Endodermal cell (in vitro differentiated cells): ENCODE results near the gene IFNL4. TPM values are rescaled to one million over a fixed set of nuclear protein-coding genes. Genes with fewer than 3 reads are reported as not detected.

ENCODE experiments used
- DNase-seq: peaks from one replicate; pipeline ENCODE4 v3.0.0-alpha.2; 2017
- H3K27ac ChIP-seq: 2 replicates; pipeline ENCODE4 v1.5.1; 2013; ENCODE audit warnings: mild to moderate bottlenecking, low read depth, low read length, moderate library complexity
- H3K27me3 ChIP-seq: 2 replicates; pipeline ENCODE4 v1.6.1; 2013; ENCODE audit warnings: mild to moderate bottlenecking, low read length, moderate library complexity; ENCODE audit not compliant: insufficient read depth, control insufficient read depth, poor library complexity, severe bottlenecking
- H3K36me3 ChIP-seq: 2 replicates; pipeline ENCODE4 v1.7.0; 2013; ENCODE audit warnings: mild to moderate bottlenecking, low read length, moderate library complexity; ENCODE audit not compliant: control insufficient read depth, insufficient read depth
- H3K4me1 ChIP-seq: one replicate; pipeline ENCODE4 v1.7.0; 2013; ENCODE audit warnings: low read length; ENCODE audit not compliant: control insufficient read depth, insufficient read depth
- H3K4me3 ChIP-seq: 2 replicates; pipeline ENCODE4 v1.5.1; 2013; ENCODE audit warnings: mild to moderate bottlenecking, low read length, moderate library complexity
- H3K9ac ChIP-seq: 2 replicates; pipeline ENCODE4 v1.6.1; 2013; ENCODE audit warnings: mild to moderate bottlenecking, low read length, moderate library complexity; ENCODE audit not compliant: poor library complexity, severe bottlenecking; ENCODE audit errors: extremely low read depth
- H3K9me3 ChIP-seq: 2 replicates; pipeline ENCODE4 v1.6.1; 2013; ENCODE audit warnings: mild to moderate bottlenecking, low read length, moderate library complexity; ENCODE audit not compliant: control insufficient read depth
- H3K27ac Mint-ChIP-seq: 2 replicates; pipeline ENCODE4 v1.8.0; 2020; ENCODE audit warnings: mixed read lengths
- H3K27me3 Mint-ChIP-seq: 2 replicates; pipeline ENCODE4 v1.8.0; 2021; ENCODE audit warnings: mild to moderate bottlenecking, mixed read lengths; ENCODE audit not compliant: insufficient read depth
- H3K36me3 Mint-ChIP-seq: 2 replicates; pipeline ENCODE4 v1.8.0; 2020; ENCODE audit warnings: low read depth, mixed read lengths
- H3K4me1 Mint-ChIP-seq: 2 replicates; pipeline ENCODE4 v1.8.0; 2020; ENCODE audit warnings: mixed read lengths
- H3K4me3 Mint-ChIP-seq: 2 replicates; pipeline ENCODE4 v1.8.0; 2020; ENCODE audit warnings: mild to moderate bottlenecking, moderate library complexity, mixed read lengths
- H3K9me3 Mint-ChIP-seq: 2 replicates; pipeline ENCODE4 v1.8.0; 2020; ENCODE audit warnings: mild to moderate bottlenecking, mixed read lengths
- CTCF ChIP-seq: fragments of 200-600 bp; sonication (generic); conservative IDR thresholded peaks from 2 replicates; pipeline ENCODE4 v1.5.0; 2021; ENCODE audit warnings: antibody characterized with exemption, mild to moderate bottlenecking
- WGBS, 2 experiments: methylation state at CpG; one replicate each; pipeline versions ENCODE4 v1.1.5 to v1.1.7; 2013; ENCODE audit warnings: missing lambda C conversion rate in 2 of 2, mixed read lengths in 1 of 2; ENCODE audit not compliant: insufficient coverage in 1 of 2, insufficient read length in 1 of 2; 5-methylcytosine and 5-hydroxymethylcytosine counted together
- total RNA-seq, 2 donors: library from RNA; stranded (reverse); fragmentation: NEBNext Ultra II Directional in 1 of 2; extraction: Animal tissue kit (Norgen Biotek cat#: 25700) in 1 of 2; gene quantifications; 2 replicates in 1 of 2; 3 replicates in 1 of 2; pipeline ENCODE4 v1.2.1, GENCODE V29; 2021

IFNL4 gene
- total RNA-seq, 2 donors from 2014 or later = not detected

GRCh38 chr19:39200803-39201115 lies 47.9 kb downstream of the IFNL4 start:
- H3K27me3 ChIP-seq = peaks cover 62% of the 10 kb centered on the region
- H3K27ac Mint-ChIP-seq = peak overlapping the region; percentile 27
- H3K9me3 ChIP-seq = no peaks in the 10 kb centered on the region
- no peak overlapping the region for H3K4me3 Mint-ChIP-seq
- no peak for TF ChIP-seq CTCF
- peaks cover 2% of the 10 kb centered on the region for H3K4me1 Mint-ChIP-seq
- no peaks in the 10 kb centered on the region for H3K9me3 Mint-ChIP-seq
- no peak overlapping the region for H3K4me3 ChIP-seq
- no peaks in the 10 kb centered on the region for H3K4me1 ChIP-seq
- no peaks in the 10 kb centered on the region for H3K36me3 Mint-ChIP-seq
- H3K9ac ChIP-seq = no peak overlapping the region
- 77 to 87% methylated on average over 3 of the region's 3 CpGs for WGBS, 2 experiments
- no peaks in the 10 kb centered on the region for H3K36me3 ChIP-seq
- H3K27me3 Mint-ChIP-seq = peaks cover 88% of the 10 kb centered on the region
- DNase-seq = no peak
- no peak overlapping the region for H3K27ac ChIP-seq

- no peak for DNase-seq
- Histone ChIP-seq H3K27ac (no peak overlapping the region), H3K27me3 (peaks cover 67% of the 10 kb centered on the region), H3K36me3 (no peaks in the 10 kb centered on the region), H3K4me1 (no peaks in the 10 kb centered on the region), H3K9me3 (no peaks in the 10 kb centered on the region), H3K9ac (no peak overlapping the region), H3K4me3 (no peak overlapping the region)
- peaks cover 2% of the 10 kb centered on the region for H3K4me1 Mint-ChIP-seq
- WGBS, 2 experiments = 86 to 93% methylated on average over 21 to 32 of the region's 32 CpGs
- H3K4me3 Mint-ChIP-seq = no peak overlapping the region
- peak overlapping the region; percentile 27 for H3K27ac Mint-ChIP-seq
- H3K9me3 Mint-ChIP-seq = no peaks in the 10 kb centered on the region
- TF ChIP-seq CTCF = no peak
- H3K27me3 Mint-ChIP-seq = peaks cover 88% of the 10 kb centered on the region
- H3K36me3 Mint-ChIP-seq = no peaks in the 10 kb centered on the region
Measured at GRCh38 chr19:39200066-39200802, 48.4 kb downstream of the IFNL4 start.

GRCh38 chr19:39199025-39199424 lies 49.6 kb downstream of the IFNL4 start:
- Histone ChIP-seq H3K27ac (no peak overlapping the region), H3K4me3 (no peak overlapping the region), H3K36me3 (no peaks in the 10 kb centered on the region), H3K9ac (no peak overlapping the region), H3K9me3 (no peaks in the 10 kb centered on the region), H3K4me1 (no peaks in the 10 kb centered on the region), H3K27me3 (peaks cover 60% of the 10 kb centered on the region)
- Mint-ChIP-seq H3K27ac (no peak overlapping the region), H3K4me3 (no peak overlapping the region), H3K36me3 (no peaks in the 10 kb centered on the region), H3K9me3 (no peaks in the 10 kb centered on the region), H3K4me1 (peaks cover 3% of the 10 kb centered on the region), H3K27me3 (peaks cover 82% of the 10 kb centered on the region)
- DNase-seq = no peak
- WGBS, 2 experiments = 44 to 62% methylated on average over 9 to 11 of the region's 11 CpGs
- TF ChIP-seq CTCF = no peak
